HG02852 (cell line): ENCODE results near the gene PARD3.
"Not testable (repeated sequence)": the region's sequence is repeated elsewhere in the genome, so short reads cannot be mapped to it uniquely, and the experiment has no call there.

Experiments
- ATAC-seq: cut with Tn5 transposase; IDR thresholded peaks from one replicate; pipeline ENCODE4 v1.9.1; 2021; ENCODE audit warnings: mild to moderate bottlenecking, moderate library complexity; ENCODE audit not compliant: unreplicated experiment

Gene PARD3

GRCh38 chr10:34800624-34801023 is 14.5 kb downstream of the PARD3 start:
- no peak for ATAC-seq

- no peak for ATAC-seq
Measured at GRCh38 chr10:34798654-34799053, 16.4 kb downstream of the PARD3 start.

GRCh38 chr10:34797155-34797554 is 17.9 kb downstream of the PARD3 start:
- ATAC-seq = no peak

GRCh38 chr10:34796133-34796532 is 19.0 kb downstream of the PARD3 start:
- ATAC-seq = no peak

GRCh38 chr10:34795334-34795733 is 19.8 kb downstream of the PARD3 start:
- no peak for ATAC-seq

- no peak for ATAC-seq
Measured at GRCh38 chr10:34794835-34795234, 20.3 kb downstream of the PARD3 start.

- ATAC-seq = not testable (repeated sequence)
Measured at GRCh38 chr10:34793581-34793980, 21.5 kb downstream of the PARD3 start.

GRCh38 chr10:34792881-34793280 is 22.2 kb downstream of the PARD3 start:
- ATAC-seq = no peak

GRCh38 chr10:34791947-34792346 is 23.1 kb downstream of the PARD3 start:
- no peak for ATAC-seq

- no peak for ATAC-seq
Measured at GRCh38 chr10:34791228-34791627, 23.9 kb downstream of the PARD3 start.

- no peak for ATAC-seq
Measured at GRCh38 chr10:34789966-34790506, 25.1 kb downstream of the PARD3 start.

GRCh38 chr10:34786464-34786863 is 28.6 kb downstream of the PARD3 start:
- no peak for ATAC-seq

GRCh38 chr10:34781711-34782110 is 33.4 kb downstream of the PARD3 start:
- no peak for ATAC-seq

- ATAC-seq = peak; percentile 84
Measured at GRCh38 chr10:34780818-34781380, 34.2 kb downstream of the PARD3 start.

GRCh38 chr10:34778237-34778636 is 36.9 kb downstream of the PARD3 start:
- ATAC-seq = no peak

GRCh38 chr10:34776090-34776690 is 38.9 kb downstream of the PARD3 start:
- no peak for ATAC-seq

- no peak for ATAC-seq
Measured at GRCh38 chr10:34775044-34775637, 40.0 kb downstream of the PARD3 start.

- ATAC-seq = no peak
Measured at GRCh38 chr10:34773636-34774630, 41.2 kb downstream of the PARD3 start.

GRCh38 chr10:34771525-34771924 is 43.6 kb downstream of the PARD3 start:
- ATAC-seq = no peak

GRCh38 chr10:34771106-34771505 is 44.0 kb downstream of the PARD3 start:
- ATAC-seq = no peak

GRCh38 chr10:34769899-34770298 is 45.2 kb downstream of the PARD3 start:
- no peak for ATAC-seq
